Adrenal gland (tissue), 5 donors: ENCODE measurements around the gene C1RL.

Source experiments
- POLR2A ChIP-seq, 2 donors: fragments of 450-650 bp; IDR thresholded peaks; one replicate each; pipeline ENCODE4 v1.6.1; 2017; ENCODE audit warnings: antibody characterized with exemption in 2 of 2, mild to moderate bottlenecking in 2 of 2, moderate library complexity in 1 of 2
- TF ChIP-seq, protein P1 (sequence below), 6 experiments: fragments of 450-650 bp in 4 of 6; fragments of 200-600 bp in 2 of 6; sonication (generic) in 1 of 6; IDR thresholded peaks; 1 replicate in 5 of 6; 2 replicates in 1 of 6; pipeline versions ENCODE4 v1.5.1 to v1.8.0; 2016 to 2021; ENCODE audit warnings: antibody characterized with exemption in 6 of 6, mild to moderate bottlenecking in 2 of 6, moderate library complexity in 1 of 6
- donor health status: DM: no; HTN: no; CAD: no.

DNA sequence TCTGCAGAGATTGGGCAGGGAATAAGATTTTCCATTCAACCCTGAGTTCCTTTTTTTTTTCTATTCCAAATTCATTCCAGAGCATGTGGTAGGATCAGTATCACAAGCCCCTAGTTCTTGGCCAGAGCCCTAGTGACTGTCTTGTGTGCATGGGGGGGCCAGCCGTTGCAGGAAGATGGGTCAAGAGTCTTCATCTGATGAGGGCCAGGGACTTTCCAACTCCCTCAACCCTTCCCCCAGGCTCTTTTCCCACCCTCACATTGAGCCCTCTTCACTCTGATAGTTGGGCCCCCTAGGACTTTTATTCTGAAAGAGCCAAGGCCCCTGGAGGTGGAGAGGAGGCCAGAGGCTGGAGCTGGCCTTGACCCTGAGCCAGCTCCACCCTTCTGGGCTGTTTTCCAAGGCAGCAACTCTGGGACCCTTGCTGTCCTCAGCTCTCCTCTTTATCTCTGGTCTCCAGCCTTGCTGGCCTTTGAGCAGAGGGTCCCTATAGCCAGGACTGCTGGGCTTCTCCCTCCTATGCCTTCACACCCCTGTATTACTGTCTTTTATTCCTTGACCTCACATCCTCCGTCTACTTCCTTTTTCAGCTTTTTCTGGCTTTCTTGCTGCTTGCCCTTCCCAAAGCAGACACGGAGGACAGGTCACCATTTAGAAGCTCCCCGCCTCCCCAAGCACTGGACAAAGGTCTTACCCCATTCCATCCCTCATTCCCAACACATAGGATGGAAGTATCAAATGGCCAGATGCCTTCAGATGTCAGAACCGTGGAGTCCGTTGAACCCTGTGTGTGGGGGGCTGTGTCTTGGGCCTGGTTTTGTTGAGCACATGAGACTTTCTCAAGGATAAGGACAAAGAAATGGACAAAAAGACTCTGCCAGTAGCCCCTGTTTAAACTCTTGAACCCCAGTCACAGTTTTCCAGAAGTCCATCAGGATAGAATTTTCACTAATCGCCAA lies 14.1 kb upstream of the C1RL start:
- TF ChIP-seq POLR2A (IDR thresholded peaks at IDR 0.05), result no peak
- TF ChIP-seq, protein P1, sequence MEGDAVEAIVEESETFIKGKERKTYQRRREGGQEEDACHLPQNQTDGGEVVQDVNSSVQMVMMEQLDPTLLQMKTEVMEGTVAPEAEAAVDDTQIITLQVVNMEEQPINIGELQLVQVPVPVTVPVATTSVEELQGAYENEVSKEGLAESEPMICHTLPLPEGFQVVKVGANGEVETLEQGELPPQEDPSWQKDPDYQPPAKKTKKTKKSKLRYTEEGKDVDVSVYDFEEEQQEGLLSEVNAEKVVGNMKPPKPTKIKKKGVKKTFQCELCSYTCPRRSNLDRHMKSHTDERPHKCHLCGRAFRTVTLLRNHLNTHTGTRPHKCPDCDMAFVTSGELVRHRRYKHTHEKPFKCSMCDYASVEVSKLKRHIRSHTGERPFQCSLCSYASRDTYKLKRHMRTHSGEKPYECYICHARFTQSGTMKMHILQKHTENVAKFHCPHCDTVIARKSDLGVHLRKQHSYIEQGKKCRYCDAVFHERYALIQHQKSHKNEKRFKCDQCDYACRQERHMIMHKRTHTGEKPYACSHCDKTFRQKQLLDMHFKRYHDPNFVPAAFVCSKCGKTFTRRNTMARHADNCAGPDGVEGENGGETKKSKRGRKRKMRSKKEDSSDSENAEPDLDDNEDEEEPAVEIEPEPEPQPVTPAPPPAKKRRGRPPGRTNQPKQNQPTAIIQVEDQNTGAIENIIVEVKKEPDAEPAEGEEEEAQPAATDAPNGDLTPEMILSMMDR (IDR thresholded peaks at IDR 0.05), result no peak
